Breast epithelium (tissue), 4 donors: ENCODE data around the gene SRSF9. TPM values are rescaled to one million over a fixed set of nuclear protein-coding genes. Genes with fewer than 3 reads are reported as not detected.

Experiments used
- DNase-seq, 2 donors: peaks; one replicate each; pipeline ENCODE4 v3.0.0-alpha.2; 2019; ENCODE audit warnings: low spot score in 2 of 2
- H3K27ac ChIP-seq, 2 donors: fragments of 200-600 bp; sonication (generic) in 1 of 2; one replicate each; pipeline ENCODE4 v1.5.1; 2016 to 2019; ENCODE audit warnings: mild to moderate bottlenecking in 1 of 2
- H3K27me3 ChIP-seq, 2 donors: fragments of 200-600 bp; sonication (generic) in 1 of 2; one replicate each; pipeline versions ENCODE4 v1.5.1 to v1.6.0; 2017 to 2019; ENCODE audit warnings: control low read depth in 1 of 2, mild to moderate bottlenecking in 1 of 2
- H3K36me3 ChIP-seq: fragments of 200-600 bp; one replicate; pipeline ENCODE4 v1.5.1; 2019
- H3K4me1 ChIP-seq, 2 donors: fragments of 200-600 bp; sonication (generic); one replicate each; pipeline ENCODE4 v1.5.1; 2016 to 2019; ENCODE audit warnings: control low read depth in 1 of 2
- H3K4me3 ChIP-seq, 3 donors: fragments of 200-600 bp; sonication (generic); 1 replicate in 2 of 3; 2 replicates in 1 of 3; pipeline ENCODE4 v1.5.1; 2016 to 2019; ENCODE audit warnings: mild to moderate bottlenecking in 3 of 3, moderate library complexity in 2 of 3
- H3K9me3 ChIP-seq, 2 donors: fragments of 200-600 bp; sonication (generic) in 1 of 2; one replicate each; pipeline ENCODE4 v1.5.1; 2016 to 2019; ENCODE audit warnings: control low read depth in 1 of 2
- POLR2A ChIP-seq: fragments of 450-650 bp; IDR thresholded peaks from one replicate; pipeline ENCODE4 v1.6.1; 2016; ENCODE audit warnings: antibody characterized with exemption, mild to moderate bottlenecking, moderate library complexity
- POLR2AphosphoS5 ChIP-seq, 3 donors: sonication (generic); formaldehyde crosslinking; IDR thresholded peaks; one replicate each; pipeline ENCODE4 v1.6.1; 2017; ENCODE audit warnings: antibody characterized with exemption in 3 of 3
- intact Hi-C: fragments of 100-400 bp; cut with DNase I; formaldehyde crosslinking; loops from one replicate; pipeline ENCODE4 v1.15.1; 2023; ENCODE audit warnings: low total_unique reads
- total RNA-seq, 3 donors: library from RNA; depleted of rRNA; stranded (reverse); fragments of >200 nt; gene quantifications; one replicate each; pipeline ENCODE4 v1.1.0, GENCODE V29; 2016
- TF ChIP-seq, protein P1 (sequence below), 3 donors: fragments of 450-650 bp; IDR thresholded peaks; one replicate each; pipeline ENCODE4 v1.5.1; 2016 to 2017; ENCODE audit warnings: antibody characterized with exemption in 3 of 3, mild to moderate bottlenecking in 3 of 3, moderate library complexity in 3 of 3

The SRSF9 gene
- total RNA-seq, 3 donors from 2014 or later: 65.9 to 97.3 (median 82.5) TPM

DNA sequence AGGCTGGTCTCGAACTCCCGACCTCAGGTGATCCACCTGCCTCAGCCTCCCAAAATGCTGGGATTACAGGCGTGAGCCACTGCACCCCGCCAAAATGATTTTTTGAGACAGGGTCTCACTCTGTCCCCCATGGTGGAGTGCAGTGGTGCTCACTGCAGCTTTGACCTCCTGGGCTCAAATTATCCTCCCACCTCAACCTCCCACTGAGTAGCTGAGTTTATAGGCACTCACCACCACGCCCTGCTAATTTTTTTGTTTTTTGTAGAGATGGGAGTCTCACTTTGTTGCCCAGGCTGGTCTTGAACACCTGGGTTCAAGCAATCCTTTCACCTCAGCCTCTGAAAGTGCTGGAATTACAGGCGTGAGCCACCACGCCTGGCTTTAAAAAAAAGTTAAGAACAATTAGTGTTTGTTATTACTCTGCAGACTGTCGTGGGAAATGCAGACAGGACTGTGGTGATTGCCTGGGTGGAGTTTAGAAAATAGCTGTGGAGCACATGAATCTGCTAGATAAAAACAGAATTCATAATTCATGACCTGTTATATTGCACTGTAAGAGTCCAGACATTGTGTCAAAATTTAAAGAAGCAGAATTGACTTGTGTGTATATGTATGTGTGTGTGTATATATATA lies 40.8 kb downstream of the SRSF9 start:
- DNase-seq: no peak
- H3K9me3 ChIP-seq: no peaks in the 10 kb centered on the region
- H3K4me3 ChIP-seq: no peak overlapping the region
- TF ChIP-seq, protein P1, sequence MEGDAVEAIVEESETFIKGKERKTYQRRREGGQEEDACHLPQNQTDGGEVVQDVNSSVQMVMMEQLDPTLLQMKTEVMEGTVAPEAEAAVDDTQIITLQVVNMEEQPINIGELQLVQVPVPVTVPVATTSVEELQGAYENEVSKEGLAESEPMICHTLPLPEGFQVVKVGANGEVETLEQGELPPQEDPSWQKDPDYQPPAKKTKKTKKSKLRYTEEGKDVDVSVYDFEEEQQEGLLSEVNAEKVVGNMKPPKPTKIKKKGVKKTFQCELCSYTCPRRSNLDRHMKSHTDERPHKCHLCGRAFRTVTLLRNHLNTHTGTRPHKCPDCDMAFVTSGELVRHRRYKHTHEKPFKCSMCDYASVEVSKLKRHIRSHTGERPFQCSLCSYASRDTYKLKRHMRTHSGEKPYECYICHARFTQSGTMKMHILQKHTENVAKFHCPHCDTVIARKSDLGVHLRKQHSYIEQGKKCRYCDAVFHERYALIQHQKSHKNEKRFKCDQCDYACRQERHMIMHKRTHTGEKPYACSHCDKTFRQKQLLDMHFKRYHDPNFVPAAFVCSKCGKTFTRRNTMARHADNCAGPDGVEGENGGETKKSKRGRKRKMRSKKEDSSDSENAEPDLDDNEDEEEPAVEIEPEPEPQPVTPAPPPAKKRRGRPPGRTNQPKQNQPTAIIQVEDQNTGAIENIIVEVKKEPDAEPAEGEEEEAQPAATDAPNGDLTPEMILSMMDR (IDR thresholded peaks at IDR 0.05): no peak
- TF ChIP-seq POLR2AphosphoS5 (IDR thresholded peaks at IDR 0.05): no peak
- TF ChIP-seq POLR2A: no peak
- H3K27ac ChIP-seq: no peak overlapping the region
- H3K4me1 ChIP-seq: no peaks in the 10 kb centered on the region
- no peaks in the 10 kb centered on the region for H3K27me3 ChIP-seq
- intact Hi-C loops: no loop called here
- H3K36me3 ChIP-seq: no peaks in the 10 kb centered on the region

DNA sequence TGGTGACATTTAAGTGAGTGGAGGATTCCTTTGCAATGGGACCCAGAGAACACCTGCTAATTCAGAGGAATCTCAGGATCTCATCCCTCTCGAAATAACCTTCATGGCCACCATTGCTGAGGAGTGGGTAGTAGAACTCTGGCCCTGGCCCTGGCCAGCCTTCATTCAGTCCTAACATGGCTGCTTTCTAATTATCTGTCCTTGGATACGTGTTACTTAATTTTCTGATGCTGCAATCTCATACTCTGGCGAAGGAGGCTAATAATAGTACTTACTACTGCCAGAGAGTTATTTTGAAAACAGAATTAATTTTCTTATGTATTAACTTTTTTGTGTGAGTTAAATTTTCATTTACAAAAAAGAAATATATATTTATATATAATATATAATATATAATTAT lies 43.8 kb downstream of the SRSF9 start:
- Histone ChIP-seq H3K27ac (no peak overlapping the region), H3K9me3 (no peaks in the 10 kb centered on the region), H3K27me3 (no peaks in the 10 kb centered on the region), H3K4me1 (no peaks in the 10 kb centered on the region), H3K4me3 (no peak overlapping the region), H3K36me3 (no peaks in the 10 kb centered on the region)
- intact Hi-C loops: no loop called here
- TF ChIP-seq POLR2A (no peak), POLR2AphosphoS5 (IDR thresholded peaks at IDR 0.05) (no peak)
- TF ChIP-seq, protein P1 (IDR thresholded peaks at IDR 0.05): no peak
- no peak for DNase-seq

DNA sequence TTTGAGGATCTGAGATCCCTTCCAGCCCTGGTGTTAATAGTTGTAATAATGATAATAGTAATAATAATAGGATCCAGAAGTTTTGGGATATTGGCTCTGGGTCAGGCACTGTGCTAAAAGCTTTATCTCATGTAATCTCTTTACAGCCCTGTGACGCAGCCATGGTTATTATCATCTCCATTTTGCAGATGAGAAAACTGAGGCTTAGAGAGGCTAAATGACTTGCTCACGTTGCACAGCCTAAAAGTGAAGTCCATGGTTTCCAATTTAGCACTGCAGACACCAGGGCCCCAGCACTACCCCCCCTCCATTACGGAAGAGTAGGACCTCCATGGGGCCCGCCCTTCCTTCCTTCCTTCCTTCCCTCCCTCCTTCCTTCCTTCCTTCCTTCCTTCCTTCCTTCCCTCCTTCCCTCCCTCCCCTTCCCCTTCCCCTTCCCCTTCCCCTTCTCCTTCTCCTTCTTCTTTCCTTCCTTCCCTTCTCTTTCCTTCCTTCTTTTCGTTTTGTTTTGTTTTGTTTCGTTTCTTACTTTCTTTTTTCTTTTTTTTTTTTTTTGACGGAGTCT lies 46.6 kb downstream of the SRSF9 start:
- no peak overlapping the region for H3K4me3 ChIP-seq
- no peaks in the 10 kb centered on the region for H3K27me3 ChIP-seq
- H3K9me3 ChIP-seq: no peaks in the 10 kb centered on the region
- no peak for DNase-seq
- TF ChIP-seq, protein P1 (IDR thresholded peaks at IDR 0.05): no peak
- TF ChIP-seq POLR2A (no peak), POLR2AphosphoS5 (IDR thresholded peaks at IDR 0.05) (no peak)
- intact Hi-C loops: no loop called here
- no peaks in the 10 kb centered on the region for H3K36me3 ChIP-seq
- no peaks in the 10 kb centered on the region for H3K4me1 ChIP-seq
- no peak overlapping the region for H3K27ac ChIP-seq

DNA sequence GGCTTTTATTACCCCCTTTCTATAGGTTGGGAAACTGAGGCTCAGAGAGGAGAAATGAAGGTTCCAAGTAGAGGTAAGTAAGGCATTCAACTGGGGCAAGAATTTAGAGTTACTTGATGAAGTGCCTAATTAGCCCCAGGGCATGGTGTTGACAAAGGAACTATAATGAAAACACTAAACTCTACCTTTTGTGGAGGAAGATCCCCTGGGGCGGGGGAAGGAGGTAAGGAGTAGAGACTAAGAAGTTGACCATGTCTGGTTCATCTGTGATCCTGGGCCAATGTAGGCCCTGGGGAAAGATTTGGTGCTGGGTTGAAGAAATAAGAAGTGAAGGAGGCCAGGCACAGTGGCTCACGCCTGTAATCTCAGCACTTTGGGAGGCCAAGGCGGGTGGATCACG lies 47.8 kb downstream of the SRSF9 start:
- Histone ChIP-seq H3K9me3 (no peaks in the 10 kb centered on the region), H3K4me3 (no peak overlapping the region), H3K36me3 (no peaks in the 10 kb centered on the region), H3K27ac (no peak overlapping the region), H3K4me1 (no peaks in the 10 kb centered on the region), H3K27me3 (no peaks in the 10 kb centered on the region)
- intact Hi-C loops: no loop called here
- TF ChIP-seq POLR2A (no peak), POLR2AphosphoS5 (IDR thresholded peaks at IDR 0.05) (no peak)
- TF ChIP-seq, protein P1 (IDR thresholded peaks at IDR 0.05): no peak
- DNase-seq: no peak

DNA sequence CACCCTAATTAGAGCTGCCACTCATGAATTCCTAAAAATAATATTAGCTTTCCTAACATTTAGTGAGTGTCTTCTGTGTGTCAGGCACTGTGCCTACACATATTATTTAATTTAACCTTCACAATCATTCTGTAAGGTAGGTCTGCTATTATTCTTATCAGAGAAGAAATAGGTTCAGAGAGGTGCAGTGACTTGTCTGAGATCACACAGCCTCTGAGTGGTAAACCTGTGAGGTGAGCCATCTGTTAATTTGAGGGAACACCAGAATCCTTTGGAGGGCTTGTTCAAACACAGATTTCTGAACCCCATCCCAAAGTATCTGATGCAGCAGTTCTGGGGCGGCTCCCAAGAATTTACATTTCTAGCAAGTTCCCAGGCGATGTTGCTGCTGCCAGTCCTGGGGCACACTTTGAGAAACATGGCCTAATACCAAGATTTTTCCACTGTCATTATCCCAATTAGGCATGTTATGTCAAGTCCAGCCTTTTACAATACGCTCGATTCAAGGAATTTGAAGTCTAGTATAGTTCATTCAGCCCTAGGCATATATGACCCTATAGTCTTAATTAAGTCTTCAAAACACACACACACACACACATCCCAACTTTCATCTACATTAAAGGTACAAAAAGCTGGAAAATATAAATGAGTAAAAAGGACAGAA lies 51.5 kb downstream of the SRSF9 start:
- no peak for TF ChIP-seq POLR2A
- H3K36me3 ChIP-seq: no peaks in the 10 kb centered on the region
- no peaks in the 10 kb centered on the region for H3K27me3 ChIP-seq
- H3K4me3 ChIP-seq: no peak overlapping the region
- no peak for DNase-seq
- no peaks in the 10 kb centered on the region for H3K4me1 ChIP-seq
- no peak overlapping the region for H3K27ac ChIP-seq
- intact Hi-C loops: no loop called here
- no peaks in the 10 kb centered on the region for H3K9me3 ChIP-seq
